Upper lobe of left lung (tissue), 6 donors: ENCODE data around the gene GIMAP2. TPM values are rescaled to one million over a fixed set of nuclear protein-coding genes. Genes with fewer than 3 reads are reported as not detected.

Experiments
- ATAC-seq, 2 donors: fragments of 200-7000 bp; cut with Tn5 transposase; one replicate each; pipeline ENCODE4 v1.9.1; 2022; ENCODE audit warnings: mild to moderate bottlenecking in 2 of 2, moderate library complexity in 2 of 2; ENCODE audit not compliant: low FRiP score in 2 of 2
- DNase-seq, 2 donors: peaks; one replicate each; pipeline ENCODE4 v3.0.0-alpha.2; 2019 to 2020
- H3K27ac ChIP-seq, 4 donors: fragments of 200-600 bp; sonication (generic); one replicate each; pipeline ENCODE4 v1.5.1; 2016 to 2019
- H3K27me3 ChIP-seq, 4 donors: fragments of 200-600 bp; sonication (generic); one replicate each; pipeline ENCODE4 v1.5.1; 2017 to 2019
- H3K36me3 ChIP-seq, 4 donors: fragments of 200-600 bp; sonication (generic); one replicate each; pipeline ENCODE4 v1.5.1; 2016 to 2019
- H3K4me1 ChIP-seq, 4 donors: fragments of 200-600 bp; sonication (generic); one replicate each; pipeline ENCODE4 v1.5.1; 2018 to 2019
- H3K4me3 ChIP-seq, 4 donors: fragments of 200-600 bp; sonication (generic); one replicate each; pipeline ENCODE4 v1.5.1; 2017 to 2019; ENCODE audit warnings: mild to moderate bottlenecking in 2 of 4, moderate library complexity in 1 of 4
- H3K9me3 ChIP-seq, 4 donors: fragments of 200-600 bp; sonication (generic); one replicate each; pipeline ENCODE4 v1.5.1; 2018 to 2019
- CTCF ChIP-seq, 6 experiments: fragments of 450-650 bp in 4 of 6; fragments of 200-600 bp in 2 of 6; sonication (generic) in 2 of 6; IDR thresholded peaks; one replicate each; pipeline ENCODE4 v1.5.1; 2016 to 2019; ENCODE audit warnings: antibody characterized with exemption in 6 of 6
- EP300 ChIP-seq, 4 donors: sonication (generic); formaldehyde crosslinking; IDR thresholded peaks; one replicate each; pipeline ENCODE4 v1.5.1; 2017; ENCODE audit warnings: antibody characterized with exemption in 4 of 4, control low read depth in 2 of 4
- POLR2A ChIP-seq, 4 donors: fragments of 450-650 bp; IDR thresholded peaks; one replicate each; pipeline ENCODE4 v1.5.1; 2016 to 2017; ENCODE audit warnings: antibody characterized with exemption in 4 of 4, mild to moderate bottlenecking in 2 of 4
- POLR2AphosphoS5 ChIP-seq, 2 donors: sonication (generic); formaldehyde crosslinking; IDR thresholded peaks; one replicate each; pipeline ENCODE4 v1.5.1; 2017; ENCODE audit warnings: antibody characterized with exemption in 2 of 2
- WGBS, 2 donors: methylation state at CpG; one replicate each; pipeline ENCODE4 v1.1.5; 2017 to 2018; 5-methylcytosine and 5-hydroxymethylcytosine counted together
- total RNA-seq, 6 donors: library from RNA; depleted of rRNA in 4 of 6; stranded (reverse); fragments of >200 nt in 4 of 6; gene quantifications; one replicate each; pipeline versions ENCODE4 v1.1.0 to v1.2.1, GENCODE V29; 2016 to 2021
- donor health status: DM: no; HTN: no; CAD: no; lungs with moderate emphysema.
- donor health status: DM: no; HTN: yes; CAD: no; lungs with severe emphysema.

The GIMAP2 gene
- total RNA-seq, 6 donors from 2014 or later = 15.5 to 34.0 (median 23.0) TPM

DNA sequence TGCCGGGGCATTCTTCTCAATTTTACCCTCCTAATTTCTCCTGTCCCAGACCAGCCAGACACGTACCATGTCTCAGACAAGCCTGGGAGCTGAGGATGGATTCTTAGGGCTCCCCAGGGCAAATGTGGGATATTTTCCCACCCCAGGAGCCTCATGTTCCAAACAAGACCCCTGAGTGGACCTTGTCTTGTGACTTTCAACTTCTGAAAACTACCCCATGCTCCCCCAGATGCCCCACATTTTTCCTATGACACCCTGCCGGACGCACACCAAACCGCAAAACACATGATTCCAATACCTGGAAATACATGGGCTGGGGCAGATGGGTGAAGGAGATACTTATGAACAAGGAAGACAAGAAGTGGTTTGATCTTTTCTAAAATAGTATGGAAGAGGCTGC lies 52.6 kb downstream of the GIMAP2 start:
- DNase-seq = no peak
- no peaks in the 10 kb centered on the region for H3K27me3 ChIP-seq
- no peak for ATAC-seq
- H3K9me3 ChIP-seq = no peaks in the 10 kb centered on the region
- TF ChIP-seq EP300 (IDR thresholded peaks at IDR 0.05) (no peak), POLR2AphosphoS5 (IDR thresholded peaks at IDR 0.05) (no peak), POLR2A (IDR thresholded peaks at IDR 0.05) (no peak), CTCF (IDR thresholded peaks at IDR 0.05) (no peak)
- H3K4me1 ChIP-seq = peaks cover 7 to 29% (median 13%) of the 10 kb centered on the region in 4 donors
- H3K27ac ChIP-seq = peak overlapping the region; percentile 82 to 91 (median 86)
- 37 to 64% methylated on average over 5 of the region's 5 CpGs for WGBS, 2 donors
- H3K36me3 ChIP-seq = peaks cover 0 to 27% (median 19%) of the 10 kb centered on the region in 4 donors
- H3K4me3 ChIP-seq = peak overlapping the region; percentile 40 to 58 (median 50)

DNA sequence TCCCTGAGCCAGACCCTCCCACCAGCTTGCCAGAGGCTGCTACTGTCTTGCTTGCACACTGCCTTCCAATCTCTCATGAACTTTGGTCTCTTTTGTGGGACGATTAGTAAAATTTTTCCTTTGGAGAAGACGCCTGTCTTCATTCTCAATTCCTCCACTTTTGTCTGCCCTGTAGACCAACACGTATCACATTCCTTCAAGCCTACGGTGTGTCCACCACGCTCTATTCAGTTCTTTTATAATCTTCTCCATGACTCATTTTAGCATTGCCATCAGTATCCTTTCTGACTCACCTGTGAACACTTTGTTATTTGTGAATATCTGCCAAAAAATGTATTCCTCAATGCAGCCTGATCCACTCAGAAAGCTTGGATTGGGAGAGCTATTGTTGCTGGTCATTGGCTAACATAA lies 53.1 kb downstream of the GIMAP2 start:
- TF ChIP-seq POLR2A (IDR thresholded peaks at IDR 0.05) = peak in 1 of 4 donors; percentile 41
- no peak for TF ChIP-seq CTCF (IDR thresholded peaks at IDR 0.05)
- H3K4me1 ChIP-seq = peaks cover 12 to 30% (median 18%) of the 10 kb centered on the region in 4 donors
- no peaks in the 10 kb centered on the region for H3K9me3 ChIP-seq
- 46 to 52% methylated on average over 5 of the region's 5 CpGs for WGBS, 2 donors
- no peak for DNase-seq
- no peak for ATAC-seq
- H3K27ac ChIP-seq = peak overlapping the region; percentile 82 to 91 (median 86)
- H3K36me3 ChIP-seq = peaks cover 0 to 31% (median 20%) of the 10 kb centered on the region in 4 donors
- peak overlapping the region; percentile 40 to 58 (median 50) for H3K4me3 ChIP-seq
- H3K27me3 ChIP-seq = no peaks in the 10 kb centered on the region

- ATAC-seq = no peak
- Histone ChIP-seq H3K4me1 (peaks cover 13 to 30% (median 20%) of the 10 kb centered on the region in 4 donors), H3K4me3 (peak overlapping the region; percentile 40 to 58 (median 50))
Observed at GRCh38 chr7:150739033-150739432, 53.5 kb downstream of the GIMAP2 start.

GRCh38 chr7:150740053-150740452 lies 54.5 kb downstream of the GIMAP2 start:
- Histone ChIP-seq H3K9me3 (no peaks in the 10 kb centered on the region), H3K4me3 (peak overlapping the region; percentile 34 to 58 (median 50)), H3K27ac (peak overlapping the region; percentile 82 to 91 (median 86)), H3K36me3 (peaks cover 0 to 39% (median 24%) of the 10 kb centered on the region in 4 donors), H3K4me1 (peaks cover 13 to 32% (median 24%) of the 10 kb centered on the region in 4 donors), H3K27me3 (no peaks in the 10 kb centered on the region)
- WGBS, 2 donors = 41 to 51% methylated on average over 10 of the region's 10 CpGs
- ATAC-seq = no peak
- TF ChIP-seq POLR2A (IDR thresholded peaks at IDR 0.05) (no peak), POLR2AphosphoS5 (IDR thresholded peaks at IDR 0.05) (peak; percentile 59 to 73), CTCF (IDR thresholded peaks at IDR 0.05) (no peak), EP300 (IDR thresholded peaks at IDR 0.05) (peak in 3 of 4 donors; percentile 31 to 70 (median 38))
- no peak for DNase-seq

More at GRCh38 chr7:150739033-150739432, 53.5 kb downstream of the GIMAP2 start:
- no peak for TF ChIP-seq EP300 (IDR thresholded peaks at IDR 0.05)
- TF ChIP-seq POLR2AphosphoS5 (IDR thresholded peaks at IDR 0.05) = no peak
- no peak for TF ChIP-seq POLR2A (IDR thresholded peaks at IDR 0.05)
- peak in 1 of 6 experiments; percentile 11 for TF ChIP-seq CTCF (IDR thresholded peaks at IDR 0.05)
- DNase-seq = no peak
- H3K36me3 ChIP-seq = peaks cover 0 to 35% (median 21%) of the 10 kb centered on the region in 4 donors
- H3K9me3 ChIP-seq = no peaks in the 10 kb centered on the region
- no peaks in the 10 kb centered on the region for H3K27me3 ChIP-seq
- H3K27ac ChIP-seq = peak overlapping the region; percentile 82 to 91 (median 86)
